PC-9 (cell line): ENCODE measurements around the gene SYNGR2.

Source experiments
- EZH2 ChIP-seq: fragments of 200-600 bp; sonication (generic); IDR thresholded peaks from 2 replicates; pipeline ENCODE4 v1.8.0; 2017; ENCODE audit warnings: antibody characterized with exemption, low read depth
- TF ChIP-seq, protein P1 (sequence below): fragments of 200-600 bp; sonication (generic); conservative IDR thresholded peaks from 2 replicates; pipeline ENCODE4 v1.6.1; 2017; ENCODE audit warnings: mixed run types, antibody characterized with exemption, mild to moderate bottlenecking, moderate library complexity

DNA sequence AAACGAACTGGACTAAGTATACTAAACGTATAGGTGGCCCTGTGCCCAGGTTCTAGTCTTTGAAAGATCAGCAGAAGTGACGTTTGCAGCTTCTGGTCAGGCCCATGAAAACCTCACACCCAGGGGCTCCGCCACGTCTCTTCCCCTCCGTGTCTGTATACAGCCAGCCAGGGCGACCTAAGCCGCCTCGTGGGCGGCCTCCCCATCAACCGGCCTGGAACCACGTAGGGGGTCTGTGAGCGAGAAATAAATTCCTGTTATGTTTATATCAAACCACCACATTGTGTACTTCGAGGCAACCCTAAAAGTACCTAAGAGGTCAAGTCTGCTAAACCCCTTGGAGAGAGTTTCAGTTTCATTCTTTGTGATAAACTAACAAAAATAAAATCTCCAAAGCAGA, 11.7 kb downstream of the SYNGR2 start:
- TF ChIP-seq, protein P1, sequence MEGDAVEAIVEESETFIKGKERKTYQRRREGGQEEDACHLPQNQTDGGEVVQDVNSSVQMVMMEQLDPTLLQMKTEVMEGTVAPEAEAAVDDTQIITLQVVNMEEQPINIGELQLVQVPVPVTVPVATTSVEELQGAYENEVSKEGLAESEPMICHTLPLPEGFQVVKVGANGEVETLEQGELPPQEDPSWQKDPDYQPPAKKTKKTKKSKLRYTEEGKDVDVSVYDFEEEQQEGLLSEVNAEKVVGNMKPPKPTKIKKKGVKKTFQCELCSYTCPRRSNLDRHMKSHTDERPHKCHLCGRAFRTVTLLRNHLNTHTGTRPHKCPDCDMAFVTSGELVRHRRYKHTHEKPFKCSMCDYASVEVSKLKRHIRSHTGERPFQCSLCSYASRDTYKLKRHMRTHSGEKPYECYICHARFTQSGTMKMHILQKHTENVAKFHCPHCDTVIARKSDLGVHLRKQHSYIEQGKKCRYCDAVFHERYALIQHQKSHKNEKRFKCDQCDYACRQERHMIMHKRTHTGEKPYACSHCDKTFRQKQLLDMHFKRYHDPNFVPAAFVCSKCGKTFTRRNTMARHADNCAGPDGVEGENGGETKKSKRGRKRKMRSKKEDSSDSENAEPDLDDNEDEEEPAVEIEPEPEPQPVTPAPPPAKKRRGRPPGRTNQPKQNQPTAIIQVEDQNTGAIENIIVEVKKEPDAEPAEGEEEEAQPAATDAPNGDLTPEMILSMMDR, result no peak
- no peak for TF ChIP-seq EZH2
